HEK293 (cell line): ENCODE data around the gene S1PR1.
A peak's percentile ranks its signal among the peaks of the same experiment; 100 is the strongest.

Experiments
- CTCF ChIA-PET: fragments of 350-600 bp; formaldehyde crosslinking; extraction: SDS; loops from one replicate; lab custom pipeline; 2021; ENCODE audit warnings: antibody characterized with exemption; lab: Yijun Ruan, JAX
- POLR2A ChIA-PET: fragments of 300-600 bp; formaldehyde crosslinking; extraction: SDS; loops from one replicate; lab custom pipeline; 2020; ENCODE audit warnings: antibody characterized with exemption, inconsistent platforms; lab: Yijun Ruan, JAX
- H3K27ac ChIP-seq: fragments of 200-500 bp; sonication (Bioruptor generic); 2 replicates; pipeline ENCODE4 v1.5.1; 2014; ENCODE audit warnings: low read depth, low read length, control low read depth, inconsistent platforms; ENCODE audit errors: extremely low read depth
- H3K36me3 ChIP-seq, 2 experiments: fragments of 200-500 bp in 1 of 2; sonication (Bioruptor generic) in 1 of 2; 1 replicate in 1 of 2; 2 replicates in 1 of 2; pipeline ENCODE4 v1.5.1; 2014 to 2017; ENCODE audit warnings: inconsistent platforms in 2 of 2, low read length in 2 of 2; ENCODE audit not compliant: control insufficient read depth in 2 of 2, insufficient read depth in 1 of 2
- H3K4me1 ChIP-seq: fragments of 200-500 bp; sonication (Bioruptor generic); 2 replicates; pipeline ENCODE4 v1.5.1; 2014; ENCODE audit warnings: mild to moderate bottlenecking, low read length, inconsistent platforms; ENCODE audit not compliant: control insufficient read depth, insufficient read depth
- H3K4me3 ChIP-seq: 2 replicates; pipeline ENCODE4 v1.5.1; 2011; ENCODE audit warnings: low read depth, mild to moderate bottlenecking, control low read depth, low read length, moderate library complexity
- H3K9me3 ChIP-seq: fragments of 200-500 bp; sonication (Bioruptor generic); 2 replicates; pipeline ENCODE4 v1.5.1; 2014; ENCODE audit warnings: low read depth, low read length, inconsistent platforms; ENCODE audit not compliant: control insufficient read depth, insufficient read depth
- BCL11B ChIP-seq: fragments of 450-650 bp; formaldehyde crosslinking; IDR thresholded peaks from 2 replicates; pipeline ENCODE4 v1.5.1; 2016; ENCODE audit warnings: low read depth, missing biosample characterization, missing genetic modification characterization
- HIC1 ChIP-seq: fragments of 450-650 bp; formaldehyde crosslinking; IDR thresholded peaks from 2 replicates; pipeline ENCODE4 v1.5.1; 2016; ENCODE audit warnings: missing biosample characterization, missing genetic modification characterization
- HOXA7 ChIP-seq: sonication (generic); formaldehyde crosslinking; IDR thresholded peaks from 2 replicates; pipeline ENCODE4 v1.8.1; 2022; ENCODE audit warnings: missing genetic modification reagents, borderline replicate concordance
- HOXC10 ChIP-seq: sonication (generic); formaldehyde crosslinking; IDR thresholded peaks from 2 replicates; pipeline ENCODE4 v1.8.1; 2023; ENCODE audit warnings: mild to moderate bottlenecking, missing genetic modification reagents
- PRDM6 ChIP-seq: fragments of 450-650 bp; formaldehyde crosslinking; IDR thresholded peaks from 2 replicates; pipeline ENCODE4 v1.5.1; 2017; ENCODE audit warnings: missing biosample characterization, missing genetic modification characterization
- REST ChIP-seq: fragments of 450-650 bp; formaldehyde crosslinking; IDR thresholded peaks from 2 replicates; pipeline ENCODE4 v1.5.1; 2016; ENCODE audit warnings: missing biosample characterization, missing genetic modification characterization
- SCRT2 ChIP-seq: fragments of 450-650 bp; formaldehyde crosslinking; IDR thresholded peaks from 2 replicates; pipeline ENCODE4 v1.5.1; 2016; ENCODE audit warnings: missing biosample characterization, missing genetic modification characterization
- SP7 ChIP-seq: fragments of 450-650 bp; formaldehyde crosslinking; IDR thresholded peaks from 2 replicates; pipeline ENCODE4 v1.5.1; 2016; ENCODE audit warnings: missing biosample characterization, missing genetic modification characterization
- ZBTB11 ChIP-seq: fragments of 450-650 bp; formaldehyde crosslinking; conservative IDR thresholded peaks from 2 replicates; pipeline ENCODE4 v1.5.1; 2016; ENCODE audit warnings: low read depth, missing biosample characterization, missing genetic modification characterization
- ZBTB48 ChIP-seq: fragments of 450-650 bp; formaldehyde crosslinking; IDR thresholded peaks from 2 replicates; pipeline ENCODE4 v1.5.1; 2016; ENCODE audit warnings: missing biosample characterization, missing genetic modification characterization
- ZNF114 ChIP-seq: fragments of 450-650 bp; formaldehyde crosslinking; IDR thresholded peaks from 2 replicates; pipeline ENCODE4 v1.5.0; 2017; ENCODE audit warnings: missing biosample characterization, missing genetic modification characterization
- ZNF146 ChIP-seq: fragments of 450-650 bp; formaldehyde crosslinking; IDR thresholded peaks from 2 replicates; pipeline ENCODE4 v1.5.1; 2016; ENCODE audit warnings: missing biosample characterization, missing genetic modification characterization
- ZNF148 ChIP-seq: fragments of 450-650 bp; formaldehyde crosslinking; IDR thresholded peaks from 2 replicates; pipeline ENCODE4 v1.5.0; 2017; ENCODE audit warnings: missing biosample characterization, missing genetic modification characterization, borderline replicate concordance
- ZNF155 ChIP-seq: fragments of 450-650 bp; formaldehyde crosslinking; IDR thresholded peaks from 2 replicates; pipeline ENCODE4 v1.5.1; 2016; ENCODE audit warnings: missing biosample characterization, missing genetic modification characterization
- ZNF274 ChIP-seq, 2 experiments: fragments of 200-500 bp in 1 of 2; fragments of 450-650 bp in 1 of 2; sonication (Bioruptor generic) in 1 of 2; formaldehyde crosslinking in 1 of 2; IDR thresholded peaks; 2 replicates each; pipeline versions ENCODE4 v1.5.1 to v1.6.1; 2014 to 2016; ENCODE audit warnings: borderline replicate concordance in 1 of 2, inconsistent platforms in 1 of 2, low read length in 1 of 2, missing biosample characterization in 1 of 2, missing genetic modification characterization in 1 of 2
- ZNF366 ChIP-seq: fragments of 450-650 bp; formaldehyde crosslinking; conservative IDR thresholded peaks from 2 replicates; pipeline ENCODE4 v1.5.1; 2016; ENCODE audit warnings: missing biosample characterization, missing genetic modification characterization
- ZNF488 ChIP-seq: fragments of 450-650 bp; formaldehyde crosslinking; IDR thresholded peaks from 2 replicates; pipeline ENCODE4 v1.5.1; 2016; ENCODE audit warnings: missing biosample characterization, missing genetic modification characterization
- ZNF549 ChIP-seq: fragments of 450-650 bp; IDR thresholded peaks from 2 replicates; pipeline ENCODE4 v1.5.1; 2018; ENCODE audit warnings: missing biosample characterization, missing genetic modification characterization, mild to moderate bottlenecking, inconsistent platforms, moderate library complexity
- ZNF776 ChIP-seq: fragments of 450-650 bp; formaldehyde crosslinking; IDR thresholded peaks from 2 replicates; pipeline ENCODE4 v1.5.0; 2017; ENCODE audit warnings: missing biosample characterization, missing genetic modification characterization, borderline replicate concordance
- ZNF830 ChIP-seq: fragments of 450-650 bp; IDR thresholded peaks from 2 replicates; pipeline ENCODE4 v1.5.0; 2018; ENCODE audit warnings: missing biosample characterization, missing genetic modification characterization, low read depth, mild to moderate bottlenecking, moderate library complexity

S1PR1 gene

GRCh38 chr1:101278845-101279244, 42.0 kb downstream of the S1PR1 start:
- TF ChIP-seq ZNF830 (tag by site-specific recombination): no peak
- TF ChIP-seq BCL11B: no peak
- TF ChIP-seq ZNF366 (tag by site-specific recombination): no peak
- TF ChIP-seq ZBTB48 (tag by site-specific recombination): no peak
- no peak for TF ChIP-seq ZNF776
- no peak for TF ChIP-seq HIC1 (tag by site-specific recombination)
- TF ChIP-seq ZNF549 (tag by site-specific recombination): no peak
- TF ChIP-seq ZNF114 (tag by site-specific recombination): no peak
- TF ChIP-seq ZNF155 (tag by site-specific recombination): no peak
- no peak for TF ChIP-seq REST
- TF ChIP-seq ZNF488 (tag by site-specific recombination): no peak
- TF ChIP-seq ZNF148 (tag by site-specific recombination): no peak
- no peak for TF ChIP-seq ZNF146
- TF ChIP-seq SCRT2 (tag by site-specific recombination): no peak
- no peak for TF ChIP-seq HOXA7
- Histone ChIP-seq H3K9me3 (no peaks in the 10 kb centered on the region), H3K4me3 (no peak overlapping the region), H3K36me3 (no peaks in the 10 kb centered on the region), H3K27ac (no peak overlapping the region), H3K4me1 (peaks cover 13% of the 10 kb centered on the region)
- CTCF ChIA-PET: interaction anchor here (0.7 to 2.0 kb wide), 4 partner anchors 10 to 141 kb away, joined by 3 to 6 read pairs (median 4); no protein-coding TSS in a partner anchor
- POLR2A ChIA-PET: interaction anchor here (1.6 kb wide), 1 partner anchor 40 kb away, joined by 4 read pairs; no protein-coding TSS in a partner anchor

- ChIA-PET POLR2A (interaction anchor here (1.6 kb wide), 1 partner anchor 42 kb away, joined by 4 read pairs; no protein-coding TSS in a partner anchor), CTCF (interaction anchor here (0.8 to 1.1 kb wide), 3 partner anchors 8 to 42 kb away, joined by 3 to 9 read pairs (median 5); no protein-coding TSS in a partner anchor)
- H3K4me1 ChIP-seq: peaks cover 13% of the 10 kb centered on the region
- no peak overlapping the region for H3K27ac ChIP-seq
- no peak overlapping the region for H3K4me3 ChIP-seq
- H3K9me3 ChIP-seq: no peaks in the 10 kb centered on the region
- H3K36me3 ChIP-seq: no peaks in the 10 kb centered on the region
- peak; percentile 69 for TF ChIP-seq ZBTB11 (tag by site-specific recombination)
- TF ChIP-seq ZNF274 (IDR thresholded peaks at IDR 0.05; ENCODE audit: low read length): no peak
- no peak for TF ChIP-seq ZNF274 (tag by site-specific recombination; IDR thresholded peaks at IDR 0.05; ENCODE audit: borderline replicate concordance)
- TF ChIP-seq HOXC10 (CRISPR knock-in tag): no peak
- no peak for TF ChIP-seq SP7 (tag by site-specific recombination)
- no peak for TF ChIP-seq PRDM6 (tag by site-specific recombination)
These were observed 43.3 kb downstream of the S1PR1 start for GRCh38 chr1:101280049-101280592.
